Duodenal mucosa (tissue), 2 donors: ENCODE measurements around the gene SHMT1.
"Not testable (repeated sequence)": the region's sequence is repeated elsewhere in the genome, so short reads cannot be mapped to it uniquely, and the experiment has no call there.

Source experiments
- H3K27ac ChIP-seq: one replicate; pipeline ENCODE4 v1.7.0; 2013; ENCODE audit warnings: low read depth, low read length
- H3K27me3 ChIP-seq, 2 donors: one replicate each; pipeline ENCODE4 v1.7.0; 2013; ENCODE audit warnings: low read length in 2 of 2, control low read depth in 1 of 2; ENCODE audit not compliant: insufficient read depth in 2 of 2, control insufficient read depth in 1 of 2
- H3K36me3 ChIP-seq, 2 donors: one replicate each; pipeline ENCODE4 v1.7.0; 2013; ENCODE audit warnings: low read length in 2 of 2, control low read depth in 1 of 2; ENCODE audit not compliant: insufficient read depth in 2 of 2, control insufficient read depth in 1 of 2
- H3K4me1 ChIP-seq, 2 donors: one replicate each; pipeline ENCODE4 v1.7.0; 2013; ENCODE audit warnings: low read length in 2 of 2, control low read depth in 1 of 2; ENCODE audit not compliant: insufficient read depth in 2 of 2, control insufficient read depth in 1 of 2
- H3K4me3 ChIP-seq, 2 donors: one replicate each; pipeline ENCODE4 v1.7.0; 2013; ENCODE audit warnings: low read length in 2 of 2, low read depth in 1 of 2
- H3K9ac ChIP-seq, 2 donors: one replicate each; pipeline ENCODE4 v1.7.0; 2013; ENCODE audit warnings: low read length in 2 of 2, low read depth in 1 of 2
- H3K9me3 ChIP-seq, 2 donors: one replicate each; pipeline ENCODE4 v1.7.0; 2013; ENCODE audit warnings: low read length in 2 of 2, control low read depth in 1 of 2; ENCODE audit not compliant: control insufficient read depth in 1 of 2

Gene SHMT1

GRCh38 chr17:18378614-18379013 lies 15.3 kb upstream of the SHMT1 start:
- H3K36me3 ChIP-seq, H3K27ac ChIP-seq, H3K27me3 ChIP-seq, H3K4me3 ChIP-seq, H3K9ac ChIP-seq, H3K9me3 ChIP-seq: not testable (repeated sequence)
- peaks cover 0 to 22% of the 10 kb centered on the region in 2 donors for H3K4me1 ChIP-seq

GRCh38 chr17:18378205-18378505 lies 14.8 kb upstream of the SHMT1 start:
- no peaks in the 10 kb centered on the region for H3K36me3 ChIP-seq
- H3K4me1 ChIP-seq: peaks cover 0 to 22% of the 10 kb centered on the region in 2 donors
- H3K4me3 ChIP-seq: no peak overlapping the region
- H3K27me3 ChIP-seq: peaks cover 0 to 7% of the 10 kb centered on the region in 2 donors
- peaks cover 0 to 5% of the 10 kb centered on the region in 2 donors for H3K9me3 ChIP-seq
- no peak overlapping the region for H3K27ac ChIP-seq
- H3K9ac ChIP-seq: no peak overlapping the region

- peaks cover 0 to 22% of the 10 kb centered on the region in 2 donors for H3K4me1 ChIP-seq
- peaks cover 0 to 4% of the 10 kb centered on the region in 2 donors for H3K27me3 ChIP-seq
- H3K9ac ChIP-seq: no peak within 1 kb of the TSS
- H3K36me3 ChIP-seq: no peaks in the 10 kb centered on the region
- no peak within 1 kb of the TSS for H3K27ac ChIP-seq
- peak within 1 kb of the TSS in 1 of 2 donors; percentile 15 for H3K4me3 ChIP-seq
- H3K9me3 ChIP-seq: peaks cover 0 to 5% of the 10 kb centered on the region in 2 donors
Observed at GRCh38 chr17:18377437-18378204, 14.3 kb upstream of the SHMT1 start, which contains the start of gene EVPLL. EVPLL (plus strand) TSS chr17:18377778; CDS start chr17:18380938, 3,160 bp downstream.

GRCh38 chr17:18374216-18374615 lies 10.9 kb upstream of the SHMT1 start:
- H3K9me3 ChIP-seq: peaks cover 0 to 5% of the 10 kb centered on the region in 2 donors

GRCh38 chr17:18373181-18373580 lies 9.8 kb upstream of the SHMT1 start:
- not testable (repeated sequence) for H3K4me3 ChIP-seq, H3K9ac ChIP-seq, H3K9me3 ChIP-seq, H3K36me3 ChIP-seq, H3K27me3 ChIP-seq, H3K27ac ChIP-seq
- peaks cover 0 to 11% of the 10 kb centered on the region in 2 donors for H3K4me1 ChIP-seq

More at GRCh38 chr17:18374216-18374615, 10.9 kb upstream of the SHMT1 start:
- no peaks in the 10 kb centered on the region for H3K36me3 ChIP-seq
- H3K4me1 ChIP-seq: peaks cover 0 to 15% of the 10 kb centered on the region in 2 donors
- H3K27me3 ChIP-seq: no peaks in the 10 kb centered on the region
- no peak overlapping the region for H3K27ac ChIP-seq
- no peak overlapping the region for H3K4me3 ChIP-seq
- H3K9ac ChIP-seq: no peak overlapping the region

- Histone ChIP-seq H3K27ac (no peak overlapping the region), H3K9ac (no peak overlapping the region), H3K27me3 (no peaks in the 10 kb centered on the region), H3K4me3 (no peak overlapping the region), H3K4me1 (no peaks in the 10 kb centered on the region), H3K9me3 (peaks cover 0 to 5% of the 10 kb centered on the region in 2 donors), H3K36me3 (no peaks in the 10 kb centered on the region)
Observed at GRCh38 chr17:18371455-18371854, 8.1 kb upstream of the SHMT1 start.

GRCh38 chr17:18370761-18371160 lies 7.4 kb upstream of the SHMT1 start:
- H3K9me3 ChIP-seq: peaks cover 0 to 5% of the 10 kb centered on the region in 2 donors
- H3K27ac ChIP-seq: no peak overlapping the region
- no peaks in the 10 kb centered on the region for H3K4me1 ChIP-seq
- no peaks in the 10 kb centered on the region for H3K36me3 ChIP-seq
- H3K27me3 ChIP-seq: no peaks in the 10 kb centered on the region
- H3K9ac ChIP-seq: no peak overlapping the region
- H3K4me3 ChIP-seq: no peak overlapping the region

- Histone ChIP-seq H3K4me1 (no peaks in the 10 kb centered on the region), H3K9ac (no peak overlapping the region), H3K27ac (no peak overlapping the region), H3K27me3 (no peaks in the 10 kb centered on the region), H3K9me3 (no peaks in the 10 kb centered on the region), H3K36me3 (no peaks in the 10 kb centered on the region), H3K4me3 (no peak overlapping the region)
Observed at GRCh38 chr17:18368946-18369345, 5.6 kb upstream of the SHMT1 start.

- Histone ChIP-seq H3K4me1 (peaks cover 0 to 10% of the 10 kb centered on the region in 2 donors), H3K4me3 (no peak overlapping the region), H3K9me3 (no peaks in the 10 kb centered on the region), H3K9ac (no peak overlapping the region), H3K36me3 (no peaks in the 10 kb centered on the region), H3K27ac (no peak overlapping the region), H3K27me3 (no peaks in the 10 kb centered on the region)
Observed at GRCh38 chr17:18364166-18364565, 816 bp upstream of the SHMT1 start.

- peaks cover 0 to 10% of the 10 kb centered on the region in 2 donors for H3K4me1 ChIP-seq
- H3K27me3 ChIP-seq: no peaks in the 10 kb centered on the region
- H3K27ac ChIP-seq: peak overlapping the region; percentile 77
- H3K9ac ChIP-seq: peak overlapping the region; percentile 75 to 79
- no peaks in the 10 kb centered on the region for H3K36me3 ChIP-seq
- H3K9me3 ChIP-seq: no peaks in the 10 kb centered on the region
- H3K4me3 ChIP-seq: peak overlapping the region; percentile 85 to 97
Observed at GRCh38 chr17:18362698-18363100, 651 bp downstream of the SHMT1 start.
